ENCODE results near the gene FBN1.

Gene FBN1

DNA sequence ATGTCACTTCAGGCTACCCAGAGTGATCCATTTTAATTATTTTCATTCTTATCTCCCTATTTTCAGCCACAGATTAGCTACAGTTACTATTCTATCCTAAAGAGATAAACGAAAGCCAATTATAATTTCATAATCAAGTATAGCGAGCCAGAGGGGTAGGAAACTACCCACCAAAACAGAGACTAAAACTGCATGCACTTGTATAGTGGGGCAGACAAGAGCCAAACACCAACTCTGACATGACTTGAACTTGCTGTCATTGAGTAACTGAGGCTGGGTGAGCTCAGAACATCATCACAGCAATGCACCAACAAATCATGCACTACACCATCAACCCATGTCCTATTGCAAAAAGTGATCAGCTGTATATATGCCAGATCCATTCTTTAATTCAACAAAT, 64.8 kb downstream of the FBN1 start:
- DNase-seq (ENCODE audit: low read depth) = no peak

DNA sequence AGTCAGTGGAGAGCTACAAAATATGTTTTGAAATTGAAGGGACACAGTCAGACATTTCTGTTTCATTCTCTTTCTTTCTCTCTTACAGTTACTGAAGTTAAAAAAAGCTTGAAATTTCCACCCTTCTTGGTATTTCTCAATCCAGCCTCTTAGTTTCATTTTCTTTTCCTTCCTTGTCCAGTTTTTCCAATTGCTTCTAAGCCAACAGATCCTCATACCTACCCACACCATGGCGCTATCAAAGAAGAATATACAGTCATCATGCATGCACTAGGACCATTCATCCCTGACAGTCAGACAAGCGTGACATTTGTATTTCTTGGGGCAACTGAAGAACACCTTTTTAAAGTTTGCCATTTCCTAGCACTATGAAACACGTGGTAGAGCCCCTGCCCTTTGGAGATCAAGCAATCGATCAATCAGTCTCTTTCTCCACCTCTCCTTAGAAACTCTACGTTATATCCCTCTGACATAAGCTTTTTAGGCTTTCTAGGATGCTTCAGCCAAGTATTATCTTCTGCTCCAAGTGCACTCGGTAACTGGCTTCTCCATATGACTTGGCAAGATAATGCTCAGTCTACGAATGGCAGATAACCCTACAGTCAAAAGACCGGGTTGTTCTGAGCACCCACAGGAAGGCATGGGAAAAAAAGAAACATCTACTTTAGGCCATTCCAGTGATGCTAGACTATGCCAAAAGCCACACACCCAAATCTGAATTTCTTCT, 65.4 kb downstream of the FBN1 start:
- DNase-seq (ENCODE audit: low read depth) = peak; percentile 39

DNA sequence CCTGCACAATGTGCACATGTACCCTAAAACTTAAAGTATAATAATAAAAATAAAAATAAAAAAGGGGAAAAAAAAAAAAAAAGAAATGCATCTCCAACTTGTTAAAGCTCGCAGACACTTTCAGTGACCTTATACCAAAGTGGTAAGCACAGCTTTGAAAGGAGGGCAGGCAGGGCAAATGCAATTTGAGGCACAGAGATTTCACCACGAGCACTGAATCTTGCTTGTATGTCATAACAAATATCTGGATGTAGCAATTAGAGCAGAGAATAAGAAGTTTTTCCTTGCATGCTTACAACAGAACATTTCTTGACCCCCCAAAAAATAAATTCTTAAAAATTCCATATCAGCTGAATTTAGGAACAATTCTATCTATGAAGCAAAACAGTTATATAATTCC, 66.5 kb downstream of the FBN1 start:
- no peak for DNase-seq (ENCODE audit: low read depth)

DNA sequence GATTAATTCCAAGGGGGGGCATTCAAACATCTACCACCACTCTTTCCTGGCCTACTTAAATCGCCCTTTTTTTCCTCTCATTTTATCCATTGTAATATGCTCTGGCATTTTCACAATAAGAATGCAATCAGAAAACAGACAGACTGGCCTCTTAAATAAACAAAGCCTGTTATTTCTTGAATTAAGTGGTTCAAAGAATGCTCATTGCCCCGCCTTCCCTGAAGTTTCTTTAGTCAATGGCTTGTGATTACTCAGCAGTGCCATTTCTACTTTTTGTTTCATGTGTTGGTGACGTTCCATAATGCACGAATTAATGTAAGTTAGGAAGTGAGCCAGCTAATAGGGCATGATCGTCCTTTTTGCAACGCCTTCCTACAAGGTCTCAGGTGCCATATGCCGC, 68.0 kb downstream of the FBN1 start:
- DNase-seq (ENCODE audit: low read depth) = no peak

DNA sequence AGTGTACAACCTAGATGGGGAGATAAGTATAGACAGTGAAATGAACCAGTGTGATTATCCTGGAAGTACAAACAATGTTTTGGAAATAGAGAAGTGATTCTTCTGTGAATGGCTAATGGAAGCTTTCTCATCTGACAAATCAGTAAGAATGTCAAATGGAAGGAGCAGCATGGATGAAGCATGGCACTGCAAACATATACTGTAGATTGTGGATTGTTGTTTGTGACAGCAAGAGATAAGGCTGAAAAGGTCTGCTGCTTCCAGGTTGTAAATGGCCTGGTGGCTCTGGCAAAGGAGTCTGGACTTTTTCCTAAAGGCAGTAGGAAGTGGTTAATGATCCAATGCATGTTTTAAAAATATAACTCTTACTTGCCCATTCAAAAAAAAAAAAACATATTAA, 71.3 kb downstream of the FBN1 start:
- DNase-seq (ENCODE audit: low read depth) = no peak

DNA sequence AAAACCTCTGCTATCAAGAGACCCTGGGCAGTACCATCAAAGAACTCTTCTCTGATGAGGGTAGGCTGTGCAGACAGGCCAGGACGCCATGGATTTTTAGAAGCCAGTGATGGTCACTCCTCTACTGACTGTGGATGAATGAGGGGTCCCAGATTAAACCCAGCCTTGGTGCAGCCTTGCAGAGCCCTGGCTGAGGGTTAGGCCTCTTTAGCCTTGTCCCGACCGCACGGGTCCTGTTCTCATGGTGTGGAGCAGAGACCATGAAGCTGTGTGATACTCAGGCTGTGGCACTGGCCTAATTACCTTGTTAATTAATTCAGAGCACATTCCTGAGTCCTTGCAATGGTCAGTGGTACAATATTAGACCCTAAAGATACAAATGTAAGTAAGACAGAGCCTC, 71.7 kb downstream of the FBN1 start:
- DNase-seq (ENCODE audit: low read depth) = no peak

DNA sequence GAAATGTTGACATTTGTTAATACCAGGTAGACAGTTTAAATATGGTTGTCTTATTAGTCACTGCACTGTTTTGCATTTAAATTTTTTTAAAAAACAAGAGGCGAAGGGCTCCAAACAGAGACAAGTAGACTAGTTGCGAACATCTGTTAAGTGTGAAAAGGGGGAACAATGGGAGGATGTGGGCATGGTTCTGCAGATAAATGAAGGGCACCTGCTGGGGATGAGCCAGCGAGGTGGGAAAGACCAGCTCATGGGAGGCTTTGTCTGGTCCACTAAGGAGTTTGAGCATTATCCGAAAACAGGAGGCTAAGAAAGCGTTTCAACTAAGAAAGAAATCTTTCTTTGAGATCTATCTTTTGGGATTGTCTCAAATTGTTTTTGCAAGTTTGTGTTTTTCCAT, 72.7 kb downstream of the FBN1 start:
- no peak for DNase-seq (ENCODE audit: low read depth)

DNA sequence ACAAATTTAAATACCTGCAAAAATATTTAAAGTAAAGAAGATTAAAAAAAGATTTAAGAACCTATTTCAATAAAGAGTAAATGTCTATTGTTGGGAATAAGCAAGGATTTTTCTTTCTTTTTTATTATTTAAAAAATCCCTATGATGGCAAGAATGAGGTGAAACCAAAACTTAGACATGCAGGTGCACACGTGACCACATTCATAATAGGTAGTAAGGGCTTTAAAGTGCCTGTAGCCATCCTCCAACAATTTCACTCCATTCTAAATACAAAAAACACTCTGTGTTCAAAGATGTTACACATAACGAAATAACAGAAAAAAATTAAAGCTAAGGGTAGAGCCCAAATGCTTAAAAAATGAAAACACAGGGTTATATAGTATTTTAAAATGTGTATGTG, 74.0 kb downstream of the FBN1 start:
- no peak for DNase-seq (ENCODE audit: low read depth)

DNA sequence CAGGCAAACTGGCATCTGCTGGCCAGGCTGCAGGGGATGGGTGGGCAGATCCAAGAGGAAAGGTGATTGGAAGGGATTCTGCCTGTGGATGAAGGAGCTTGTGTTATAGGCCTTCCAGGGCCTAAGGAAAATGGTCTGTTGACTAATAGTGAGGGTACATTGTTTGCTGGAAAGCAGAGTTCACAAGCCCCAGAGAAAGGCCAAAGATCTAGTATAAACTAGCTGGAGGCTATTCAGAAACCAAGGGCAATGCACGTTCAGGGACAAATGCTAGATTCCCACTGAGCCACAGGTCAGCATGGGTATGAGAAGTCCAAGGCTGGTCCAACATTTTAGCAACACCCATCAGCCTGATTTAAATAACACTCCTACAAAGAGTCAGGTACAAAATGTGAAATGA, 74.7 kb downstream of the FBN1 start:
- DNase-seq (ENCODE audit: low read depth) = no peak

DNA sequence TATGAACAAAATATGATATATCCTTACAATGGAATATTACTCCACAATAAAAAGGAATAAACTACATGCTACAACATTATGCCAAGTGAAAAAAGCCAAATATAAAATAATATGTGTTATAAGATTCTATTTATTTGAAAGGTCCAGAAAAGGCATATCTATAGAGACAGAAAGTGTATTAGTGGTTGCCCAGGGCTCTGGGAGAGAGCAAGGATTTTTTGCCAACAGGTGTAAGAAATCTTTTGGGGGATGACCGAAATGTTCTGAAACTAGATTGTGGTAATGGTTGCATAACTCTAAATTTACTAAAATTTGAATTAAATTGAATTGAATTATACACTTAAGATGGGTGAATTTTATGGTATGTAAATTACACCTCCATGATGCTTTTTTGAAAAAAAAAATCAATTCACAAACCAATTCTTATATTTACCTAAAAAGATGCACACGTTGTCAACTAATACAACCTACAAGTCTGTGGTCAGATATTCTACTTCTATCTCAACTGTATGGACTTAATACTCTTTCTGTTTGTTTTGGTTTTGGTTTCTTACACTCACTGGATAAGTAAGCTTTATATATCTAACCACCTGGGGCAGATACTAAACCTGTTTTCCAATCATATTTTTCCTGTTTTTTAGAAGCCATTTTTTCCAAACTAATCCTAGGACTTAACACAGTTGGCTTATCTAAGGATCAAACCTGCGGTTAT, 75.8 kb downstream of the FBN1 start:
- DNase-seq (ENCODE audit: low read depth) = no peak

DNA sequence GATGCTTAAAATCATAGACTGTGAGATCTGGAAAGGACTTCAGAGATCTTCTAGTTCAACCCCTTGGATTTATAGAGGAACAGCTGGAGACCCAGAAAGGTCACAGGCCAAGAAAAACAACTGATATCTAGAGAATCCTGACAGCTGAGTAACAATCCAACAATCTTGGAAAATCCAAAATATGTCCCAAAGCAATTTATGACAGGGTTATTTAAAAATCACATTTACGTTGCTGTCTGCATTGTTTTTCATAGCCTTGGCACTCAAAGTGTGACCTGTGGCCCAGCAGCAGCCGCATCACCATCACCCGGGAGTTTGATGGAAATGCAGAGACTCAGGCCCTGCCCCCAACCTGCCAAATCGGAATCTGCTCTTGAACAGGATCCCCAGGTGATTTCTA, 78.8 kb downstream of the FBN1 start:
- DNase-seq (ENCODE audit: low read depth) = no peak

DNA sequence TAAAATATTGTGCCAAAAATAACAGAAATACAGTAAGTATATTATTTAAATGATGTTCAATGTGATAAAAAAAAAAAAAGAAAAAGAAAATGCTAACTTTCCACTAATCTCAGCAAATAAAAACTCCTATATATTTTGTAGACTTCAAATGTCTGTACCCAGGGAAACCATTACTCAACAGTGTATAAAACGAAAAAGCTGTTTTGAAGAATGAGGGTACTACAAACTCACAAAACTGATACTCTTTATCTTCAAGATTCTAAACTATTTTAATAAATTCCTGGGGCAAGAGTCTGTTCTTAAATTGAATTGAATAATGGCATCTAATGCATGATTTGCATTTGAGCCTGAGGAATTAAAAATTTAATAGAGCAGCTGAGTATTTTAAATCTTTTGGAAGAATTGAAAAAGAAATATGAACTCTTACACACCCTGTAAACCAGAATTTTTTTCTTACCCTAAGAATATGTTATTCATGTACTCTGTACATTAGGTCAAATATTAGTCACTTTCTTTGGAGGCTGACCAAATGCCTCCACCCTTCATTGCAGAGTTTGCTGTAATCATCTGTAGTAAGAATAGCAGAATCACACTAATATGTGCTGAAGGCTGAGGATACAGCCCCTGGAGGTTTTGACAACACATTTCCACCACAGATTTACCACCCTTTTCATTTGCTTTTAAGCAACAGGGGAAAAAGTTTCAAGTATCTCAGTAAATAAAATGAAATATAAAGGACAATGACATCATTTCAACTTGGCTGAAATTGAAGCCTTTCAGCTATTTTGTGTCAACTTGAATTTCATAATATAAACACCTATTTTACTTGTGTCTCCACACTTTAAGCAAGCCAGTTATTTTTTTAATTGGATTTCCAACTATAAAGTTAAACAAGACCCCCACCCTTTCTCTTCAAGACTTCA, 79.7 kb downstream of the FBN1 start:
- peak; percentile 86 for DNase-seq (ENCODE audit: low read depth)

DNA sequence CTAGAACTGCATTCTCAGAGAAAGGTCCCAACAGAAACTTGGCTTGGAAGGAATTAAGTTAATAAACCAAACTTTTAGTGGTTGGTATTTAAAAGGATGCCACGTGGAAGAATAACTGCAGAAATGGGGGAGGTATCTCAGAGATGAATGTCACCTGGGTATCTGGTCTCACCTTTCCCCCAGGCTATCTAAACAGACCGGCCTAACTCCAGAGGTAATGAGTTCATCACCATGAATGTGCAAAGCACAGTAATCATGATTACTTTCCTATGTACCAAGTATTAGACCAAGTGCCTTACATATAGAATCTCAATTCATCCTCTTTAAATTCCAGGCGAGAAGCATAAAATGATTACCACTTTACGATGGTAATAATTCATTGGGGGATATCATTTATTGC, 80.8 kb downstream of the FBN1 start:
- DNase-seq (ENCODE audit: low read depth) = no peak

DNA sequence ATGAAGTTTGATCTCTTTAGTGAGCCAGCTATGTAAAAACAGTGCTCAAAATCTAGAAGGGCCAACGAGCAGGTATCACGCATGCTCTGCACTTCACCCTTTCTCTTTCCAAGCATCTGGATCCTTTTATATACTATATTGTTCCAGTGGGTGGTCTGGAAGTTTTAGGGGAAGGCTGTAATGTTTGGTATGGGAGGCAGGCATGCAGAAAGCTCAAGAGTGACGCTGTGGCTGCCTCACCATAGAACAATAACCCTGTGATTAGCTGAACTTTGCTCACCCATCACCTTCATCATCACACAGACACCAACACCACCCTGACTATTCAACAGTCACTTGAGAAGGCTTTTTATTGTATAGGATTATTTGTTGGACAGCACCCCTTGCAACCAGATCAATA, 81.6 kb downstream of the FBN1 start:
- no peak for DNase-seq (ENCODE audit: low read depth)

DNA sequence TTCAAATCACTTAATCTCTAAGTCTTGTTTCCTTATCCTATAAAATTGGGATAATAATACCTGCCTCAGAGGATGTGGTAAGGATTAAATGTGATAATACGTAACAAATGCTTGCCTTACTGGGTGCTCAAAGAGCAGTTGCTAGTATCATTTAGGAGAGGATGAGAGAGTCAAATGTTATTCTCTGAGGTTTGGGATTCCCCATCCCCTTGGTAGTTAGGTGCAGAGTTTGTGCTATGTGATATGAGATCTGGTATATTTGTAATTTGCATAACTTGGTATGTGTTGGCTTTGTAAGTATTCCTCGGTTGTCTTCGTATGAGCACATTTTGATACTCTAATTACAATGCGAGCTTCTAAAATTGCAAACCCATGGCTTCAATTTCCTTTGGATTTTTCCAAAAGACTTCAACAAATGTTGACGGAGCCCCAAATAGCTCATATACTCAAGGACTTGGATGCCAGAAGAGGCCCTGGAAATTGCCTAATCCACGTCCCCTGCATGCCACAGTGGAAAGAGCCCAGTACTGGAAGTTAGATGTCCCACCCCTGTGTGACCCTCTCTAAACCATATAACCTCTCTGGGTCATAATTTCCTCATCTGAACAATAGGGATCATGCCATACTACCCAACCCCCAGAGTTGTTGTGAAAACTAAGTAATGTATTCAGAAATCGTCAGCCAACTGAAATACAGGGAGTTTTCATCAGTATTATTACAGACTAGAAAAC, 85.0 kb downstream of the FBN1 start:
- no peak for DNase-seq (ENCODE audit: low read depth)

DNA sequence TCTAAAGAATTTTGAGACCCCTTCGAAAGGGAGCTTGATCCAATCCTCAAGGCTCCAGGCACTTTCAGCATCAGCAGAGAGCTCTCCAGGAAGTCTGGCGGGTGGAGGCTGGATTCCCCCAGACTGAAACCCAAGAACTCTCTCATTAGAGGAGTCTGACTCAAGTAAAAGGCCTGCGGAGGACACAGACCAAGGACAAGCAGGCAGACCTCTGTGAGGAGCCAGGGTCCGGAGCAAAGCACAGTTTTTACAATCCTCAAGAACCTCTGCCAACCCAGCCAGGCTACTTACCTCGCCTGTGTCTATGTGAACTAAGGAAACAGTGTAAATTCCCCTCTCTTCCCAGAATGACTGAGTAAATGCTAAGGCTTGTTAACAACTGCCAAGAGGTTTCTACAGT, 86.2 kb downstream of the FBN1 start:
- peak; percentile 74 for DNase-seq (ENCODE audit: low read depth)

DNA sequence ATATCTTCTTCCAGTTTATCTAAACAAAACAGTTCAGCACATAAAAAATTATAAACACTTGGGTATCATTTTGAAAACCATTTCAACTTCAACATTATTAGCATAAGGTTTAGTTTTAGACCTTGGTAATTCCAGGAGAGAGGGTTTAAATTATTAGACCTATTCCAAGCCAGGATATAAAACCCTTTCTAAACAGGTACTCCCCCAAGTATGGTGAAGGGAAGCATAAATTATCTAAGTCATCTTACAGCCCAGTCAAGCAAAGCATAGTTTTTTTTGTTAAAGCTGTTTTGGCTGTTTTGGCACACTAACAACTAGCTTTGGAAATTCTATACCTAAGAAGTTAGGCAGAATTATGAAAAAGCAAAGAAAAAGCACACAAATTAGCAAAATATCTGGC, 87.3 kb downstream of the FBN1 start:
- DNase-seq (ENCODE audit: low read depth) = no peak

DNA sequence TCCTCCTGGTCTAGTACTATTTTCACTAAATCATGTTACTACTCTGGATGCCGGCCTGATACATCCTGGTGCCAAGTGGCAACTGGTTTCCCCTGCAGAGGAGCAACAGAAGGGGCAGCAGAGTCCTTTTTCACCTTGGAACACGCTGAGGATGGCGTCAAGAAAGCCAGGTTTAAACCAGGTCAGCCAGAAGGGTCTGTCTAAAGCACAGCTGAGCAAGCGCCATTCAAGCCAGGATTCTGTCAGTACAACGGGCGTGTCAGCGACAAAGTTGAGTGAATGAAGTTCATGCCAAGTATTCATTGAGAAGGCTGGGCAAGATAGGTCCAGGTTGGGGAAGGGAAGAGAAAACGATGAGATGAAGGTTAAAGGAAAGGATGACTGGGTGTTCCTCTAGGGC, 88.2 kb downstream of the FBN1 start:
- no peak for DNase-seq (ENCODE audit: low read depth)

DNA sequence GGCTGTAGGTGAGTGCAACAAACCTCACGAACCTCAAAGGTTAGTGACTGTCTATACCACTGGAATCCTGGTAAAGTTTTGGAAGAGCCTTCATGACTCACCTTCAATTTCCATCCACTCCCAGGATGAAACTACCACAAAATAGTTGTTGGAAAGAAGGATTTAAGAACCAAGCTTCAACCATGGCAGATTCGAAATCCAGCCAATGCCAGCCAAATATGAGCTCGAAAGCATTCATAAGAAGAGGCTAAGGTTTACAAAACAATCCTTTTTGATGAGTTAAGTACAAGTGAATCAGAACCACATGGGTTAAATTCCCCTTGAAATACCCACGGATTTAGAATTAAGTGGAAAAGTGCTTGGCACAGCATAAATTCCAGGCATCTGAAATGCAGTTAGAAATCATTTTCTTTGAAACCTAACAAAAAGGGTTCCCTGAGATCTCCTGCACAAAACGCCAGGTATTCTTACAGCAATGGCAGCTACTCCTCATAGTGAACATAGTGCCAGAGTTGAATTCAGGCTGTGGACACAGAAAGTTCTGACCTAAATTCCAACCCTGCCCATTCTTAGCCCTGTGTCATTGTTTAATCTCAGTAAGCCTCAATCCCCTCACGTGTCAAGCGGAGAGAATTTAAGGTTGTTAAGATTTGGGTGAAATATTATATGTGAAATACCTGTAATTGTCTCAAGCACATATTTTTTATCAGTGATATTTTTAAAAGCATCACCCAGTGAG, 89.2 kb downstream of the FBN1 start:
- no peak for DNase-seq (ENCODE audit: low read depth)

DNA sequence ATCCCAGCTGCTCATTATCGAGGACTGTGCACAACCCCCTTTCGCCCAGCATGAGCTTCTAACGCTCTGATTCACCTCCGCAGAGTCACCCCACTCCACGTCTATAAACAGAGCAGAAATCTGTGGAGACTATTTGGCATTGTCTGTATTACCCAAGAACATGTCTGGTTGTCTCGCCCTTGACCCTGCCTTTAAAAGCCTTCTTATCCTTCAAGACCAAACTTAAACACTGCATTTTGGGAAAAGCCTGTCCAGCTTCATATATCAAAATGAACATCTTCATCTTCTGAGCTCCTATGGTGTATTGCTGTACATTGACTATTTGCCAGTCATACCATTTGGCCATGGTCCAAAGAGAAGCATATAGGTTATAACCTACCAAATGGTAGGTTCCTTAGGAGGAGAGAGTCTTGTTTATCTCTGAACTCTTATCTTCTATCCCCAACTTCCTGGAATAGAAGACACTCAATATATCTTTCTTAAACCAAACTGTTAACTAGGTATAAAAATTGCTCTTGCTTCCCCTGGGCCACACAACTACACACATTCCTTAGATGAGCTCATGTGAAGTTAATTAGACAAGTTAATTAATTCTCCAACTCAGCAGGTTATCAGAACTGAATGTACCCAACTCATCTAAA, 90.1 kb downstream of the FBN1 start:
- DNase-seq (ENCODE audit: low read depth) = no peak

DNA sequence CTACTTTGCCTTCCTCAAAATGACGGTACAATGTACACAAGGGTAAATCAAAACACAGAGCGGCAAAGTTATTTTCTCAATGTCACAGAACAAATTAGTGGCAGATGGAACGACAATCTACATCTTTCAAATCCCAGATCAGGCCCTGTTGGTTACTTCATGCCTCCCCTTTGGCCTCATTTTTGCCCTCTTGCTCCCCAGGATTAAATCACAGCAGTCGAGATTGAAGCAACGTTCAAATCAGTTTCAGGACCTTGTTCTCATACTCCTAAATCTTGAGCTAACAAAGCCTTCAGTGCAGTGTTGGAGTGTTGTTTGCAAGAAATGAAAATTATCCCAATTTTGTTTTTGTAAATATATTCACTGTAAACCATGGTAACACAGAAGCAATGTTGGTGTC, 91.4 kb downstream of the FBN1 start:
- no peak for DNase-seq (ENCODE audit: low read depth)
